ENCODE measurements around the gene LRG1.

DNA sequence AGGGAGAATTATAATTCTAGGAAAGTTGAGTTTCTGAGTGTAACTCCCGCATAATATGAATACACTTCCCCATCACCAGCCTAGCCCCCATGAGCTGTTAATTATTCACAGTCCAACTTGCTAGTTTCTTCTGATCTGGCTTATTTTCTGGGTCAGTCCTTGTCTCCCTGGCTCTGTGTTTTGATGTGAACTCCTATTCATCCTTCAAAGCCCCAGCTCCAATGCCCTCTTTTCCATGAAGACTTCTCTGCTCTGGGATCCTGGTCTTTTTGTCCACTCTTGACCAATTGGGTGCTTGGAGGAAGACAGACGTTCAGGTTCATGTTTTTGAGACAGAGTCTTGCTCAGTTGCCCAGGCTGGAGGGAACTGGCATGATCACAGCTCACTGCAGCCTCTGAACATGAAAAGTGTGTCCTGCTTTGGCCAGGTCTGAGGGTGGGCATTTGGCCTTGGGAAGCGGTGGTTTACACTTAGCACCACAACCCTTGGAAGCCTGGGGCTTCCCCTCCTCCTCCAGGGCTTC lies 605 bp downstream of the LRG1 start:
- no peak for TF ChIP-seq POLR2A (IDR thresholded peaks at IDR 0.05)
- TF ChIP-seq, protein P1, sequence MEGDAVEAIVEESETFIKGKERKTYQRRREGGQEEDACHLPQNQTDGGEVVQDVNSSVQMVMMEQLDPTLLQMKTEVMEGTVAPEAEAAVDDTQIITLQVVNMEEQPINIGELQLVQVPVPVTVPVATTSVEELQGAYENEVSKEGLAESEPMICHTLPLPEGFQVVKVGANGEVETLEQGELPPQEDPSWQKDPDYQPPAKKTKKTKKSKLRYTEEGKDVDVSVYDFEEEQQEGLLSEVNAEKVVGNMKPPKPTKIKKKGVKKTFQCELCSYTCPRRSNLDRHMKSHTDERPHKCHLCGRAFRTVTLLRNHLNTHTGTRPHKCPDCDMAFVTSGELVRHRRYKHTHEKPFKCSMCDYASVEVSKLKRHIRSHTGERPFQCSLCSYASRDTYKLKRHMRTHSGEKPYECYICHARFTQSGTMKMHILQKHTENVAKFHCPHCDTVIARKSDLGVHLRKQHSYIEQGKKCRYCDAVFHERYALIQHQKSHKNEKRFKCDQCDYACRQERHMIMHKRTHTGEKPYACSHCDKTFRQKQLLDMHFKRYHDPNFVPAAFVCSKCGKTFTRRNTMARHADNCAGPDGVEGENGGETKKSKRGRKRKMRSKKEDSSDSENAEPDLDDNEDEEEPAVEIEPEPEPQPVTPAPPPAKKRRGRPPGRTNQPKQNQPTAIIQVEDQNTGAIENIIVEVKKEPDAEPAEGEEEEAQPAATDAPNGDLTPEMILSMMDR (IDR thresholded peaks at IDR 0.05): no peak

Data from adrenal gland (tissue), 5 donors.